ENCODE results near the gene AIG1. TPM values are rescaled to one million over a fixed set of nuclear protein-coding genes. Genes with fewer than 3 reads are reported as not detected.

The AIG1 gene
- total and polyA plus RNA-seq, 2 of the 4 experiments (the other 2 are of a cell fraction) = 21.3 to 27.1 TPM

DNA sequence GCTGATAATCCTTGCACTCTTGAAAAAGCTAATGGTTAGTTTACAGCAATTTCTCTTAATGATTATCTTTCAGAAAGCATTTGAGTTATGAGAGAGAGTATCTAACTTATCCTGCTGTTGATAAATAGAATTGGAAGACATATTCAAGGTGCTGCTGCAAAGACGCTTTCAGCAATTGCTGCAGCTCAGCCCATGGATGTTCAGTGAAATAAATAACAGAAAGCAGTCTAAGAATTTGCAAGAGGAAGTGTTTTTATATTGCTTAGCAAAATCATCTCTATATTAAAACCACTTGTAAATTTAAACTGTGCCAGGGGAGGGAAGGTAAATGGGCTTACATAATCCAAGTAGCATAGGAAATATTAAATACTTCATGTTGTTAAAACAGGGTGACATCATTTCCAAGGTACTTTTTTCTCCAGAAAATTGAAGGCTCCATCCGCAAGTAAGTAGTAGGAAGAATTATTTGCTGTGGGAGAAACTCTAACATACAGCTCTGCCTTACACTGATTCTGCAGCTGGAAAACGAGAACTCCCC is 201.3 kb downstream of the AIG1 start:
- ATAC-seq (ENCODE audit: low read depth) (no peak), DNase-seq (no peak)
- no peak overlapping the region for H2AK5ac ChIP-seq (ENCODE audit: low read depth, low read length)
- intact Hi-C loops (cut with micrococcal nuclease) = no loop called here
- H4K5ac ChIP-seq (ENCODE audit: low read depth, low read length) = no peak overlapping the region
- H3K36me3 ChIP-seq (ENCODE audit: control insufficient read depth, insufficient read depth, low read length) = no peaks in the 10 kb centered on the region
- no peak overlapping the region for H2AFZ ChIP-seq (replicated peaks; ENCODE audit: low read length, poor library complexity)
- no peak overlapping the region for H3K4ac ChIP-seq (ENCODE audit: low read depth, low read length)
- no peaks in the 10 kb centered on the region for H3K79me1 ChIP-seq (ENCODE audit: low read depth in 1 of 2, low read length in 2 of 2)
- no peaks in the 10 kb centered on the region for H3K27me3 ChIP-seq (ENCODE audit: control insufficient read depth, insufficient read depth, low read length)
- no peak overlapping the region for H2BK120ac ChIP-seq (ENCODE audit: low read depth, low read length)
- no peak overlapping the region for H2BK20ac ChIP-seq (ENCODE audit: low read depth, low read length)
- H3K4me2 ChIP-seq (ENCODE audit: low read depth, low read length) = no peak overlapping the region
- no peak overlapping the region for H3K4me3 ChIP-seq (ENCODE audit: insufficient read depth, low read depth, low read length)
- no peak overlapping the region for H3K14ac ChIP-seq (replicated peaks; ENCODE audit: low read depth, low read length)
- H3K18ac ChIP-seq (ENCODE audit: low read depth, low read length) = no peak overlapping the region
- H3K9ac ChIP-seq (ENCODE audit: low read depth, low read length) = no peak overlapping the region
- H3K9me1 ChIP-seq (ENCODE audit: insufficient read depth, low read length) = no peaks in the 10 kb centered on the region
- dilution Hi-C loops (cut with HindIII; ENCODE audit: low sequenced_read_pairs, unreplicated experiment) = no loop called here
- no peak overlapping the region for H4K8ac ChIP-seq (ENCODE audit: low read depth in 2 of 2, low read length in 2 of 2)
- H3K56ac ChIP-seq (ENCODE audit: extremely low read depth, insufficient read depth, low read length) = no peak overlapping the region
- TF ChIP-seq NFE2L2 (IDR thresholded peaks at IDR 0.05; ENCODE audit: low read depth, low read length) (no peak), CEBPB (IDR thresholded peaks at IDR 0.05; ENCODE audit: low read depth, low read length) (no peak), CHD1 (IDR thresholded peaks at IDR 0.05; ENCODE audit: low read depth, low read length) (no peak)
- in situ Hi-C loops (cut with MboI; ENCODE audit: low sequenced_read_pairs) = no loop called here
- H4K20me1 ChIP-seq (ENCODE audit: insufficient read depth, low read length) = no peaks in the 10 kb centered on the region
- no peak overlapping the region for H2BK15ac ChIP-seq (ENCODE audit: low read depth, low read length)
- no peak overlapping the region for H3K27ac ChIP-seq (ENCODE audit: insufficient read depth, low read length)
- H2BK5ac ChIP-seq (ENCODE audit: low read depth, low read length, poor library complexity, severe bottlenecking) = no peak overlapping the region
- H3K9me3 ChIP-seq (ENCODE audit: control insufficient read depth, insufficient read depth, low read length) = no peaks in the 10 kb centered on the region
- no peak overlapping the region for H3K23ac ChIP-seq (ENCODE audit: low read depth, low read length)
- no CpG with 5 or more reads among the region's 3 CpGs for WGBS, 2 experiments (ENCODE audit: extremely low coverage in 2 of 2, insufficient read length in 1 of 2)
- ChIA-PET POLR2A (ENCODE audit: unreplicated experiment) (no interaction called here), CTCF (no interaction called here)
- H4K91ac ChIP-seq (ENCODE audit: insufficient read depth, low read depth, low read length) = no peak overlapping the region
- H3K4me1 ChIP-seq (ENCODE audit: control insufficient read depth, insufficient read depth, low read length) = peaks cover 4% of the 10 kb centered on the region
- BruUV-seq (replicated peaks) = no TSS peak
- no peak overlapping the region for H2AK9ac ChIP-seq (replicated peaks; ENCODE audit: low read depth, low read length, poor library complexity)
